ENCODE results near the gene GRIK1. TPM values are rescaled to one million over a fixed set of nuclear protein-coding genes. Genes with fewer than 3 reads are reported as not detected.
A peak's percentile ranks its signal among the peaks of the same experiment; 100 is the strongest.

GRIK1 gene
- total RNA-seq, 1 experiment from 2014 or later = not detected

DNA sequence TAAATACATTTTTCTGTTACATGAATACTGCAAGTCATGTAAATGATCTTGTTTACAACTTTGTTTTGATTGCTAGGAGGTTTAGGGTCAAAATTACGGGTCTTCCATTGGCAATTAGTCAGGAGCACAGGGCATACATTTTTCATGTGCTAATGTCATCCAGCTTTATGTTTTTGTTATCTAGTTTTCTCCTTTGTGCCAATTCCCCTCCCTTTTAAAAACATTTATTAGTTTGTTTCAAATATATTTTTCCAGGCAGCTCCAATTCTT, 280.9 kb downstream of the GRIK1 start:
- ChIA-PET POLR2A (ENCODE audit: unreplicated experiment) (no interaction called here), CTCF (no interaction called here)
- Histone ChIP-seq H3K27ac (no peak overlapping the region), H3F3A (ENCODE audit: insufficient read depth, low read depth) (no peaks in the 10 kb centered on the region), H3K27me3 (ENCODE audit: insufficient read depth, low read depth) (no peaks in the 10 kb centered on the region), H3K4me1 (replicated peaks; ENCODE audit: insufficient read depth) (peaks cover 13% of the 10 kb centered on the region), H3K36me3 (ENCODE audit: low read depth) (no peaks in the 10 kb centered on the region), H2AFZ (no peak overlapping the region), H3K79me2 (ENCODE audit: low read depth) (no peaks in the 10 kb centered on the region), H3K9me2 (ENCODE audit: insufficient read depth) (no peaks in the 10 kb centered on the region), H3K4me2 (no peak overlapping the region), H3K9me3 (ENCODE audit: insufficient read depth, low read depth) (no peaks in the 10 kb centered on the region), H3K4me3 (no peak overlapping the region), H4K20me1 (ENCODE audit: insufficient read depth) (no peaks in the 10 kb centered on the region)
- no TSS peak for BruUV-seq (replicated peaks)
- TF ChIP-seq EZH2 (IDR thresholded peaks at IDR 0.05; ENCODE audit: low read depth) = no peak
- intact Hi-C loops (cut with micrococcal nuclease; ENCODE audit: unreplicated experiment) = no loop called here
- no peak for DNase-seq

GRCh38 chr21:29658177-29658933, 281.4 kb downstream of the GRIK1 start:
- Histone ChIP-seq H3K79me2 (ENCODE audit: low read depth) (no peaks in the 10 kb centered on the region), H3K4me2 (no peak overlapping the region), H4K20me1 (ENCODE audit: insufficient read depth) (no peaks in the 10 kb centered on the region), H3K4me3 (no peak overlapping the region), H3K4me1 (replicated peaks; ENCODE audit: insufficient read depth) (peaks cover 13% of the 10 kb centered on the region), H3K9me3 (ENCODE audit: insufficient read depth, low read depth) (no peaks in the 10 kb centered on the region), H3F3A (ENCODE audit: insufficient read depth, low read depth) (no peaks in the 10 kb centered on the region), H3K27me3 (ENCODE audit: insufficient read depth, low read depth) (no peaks in the 10 kb centered on the region), H2AFZ (no peak overlapping the region), H3K9me2 (ENCODE audit: insufficient read depth) (no peaks in the 10 kb centered on the region), H3K36me3 (ENCODE audit: low read depth) (no peaks in the 10 kb centered on the region), H3K27ac (no peak overlapping the region)
- POLR2A ChIA-PET (ENCODE audit: unreplicated experiment) = no interaction called here
- no peak for DNase-seq
- CTCF ChIA-PET = no interaction called here
- TF ChIP-seq CTCF (conservative IDR thresholded peaks at IDR 0.05) (no peak), EZH2 (IDR thresholded peaks at IDR 0.05; ENCODE audit: low read depth) (no peak)
- intact Hi-C loops (cut with micrococcal nuclease; ENCODE audit: unreplicated experiment) = no loop called here
- no TSS peak for BruUV-seq (replicated peaks)

DNA sequence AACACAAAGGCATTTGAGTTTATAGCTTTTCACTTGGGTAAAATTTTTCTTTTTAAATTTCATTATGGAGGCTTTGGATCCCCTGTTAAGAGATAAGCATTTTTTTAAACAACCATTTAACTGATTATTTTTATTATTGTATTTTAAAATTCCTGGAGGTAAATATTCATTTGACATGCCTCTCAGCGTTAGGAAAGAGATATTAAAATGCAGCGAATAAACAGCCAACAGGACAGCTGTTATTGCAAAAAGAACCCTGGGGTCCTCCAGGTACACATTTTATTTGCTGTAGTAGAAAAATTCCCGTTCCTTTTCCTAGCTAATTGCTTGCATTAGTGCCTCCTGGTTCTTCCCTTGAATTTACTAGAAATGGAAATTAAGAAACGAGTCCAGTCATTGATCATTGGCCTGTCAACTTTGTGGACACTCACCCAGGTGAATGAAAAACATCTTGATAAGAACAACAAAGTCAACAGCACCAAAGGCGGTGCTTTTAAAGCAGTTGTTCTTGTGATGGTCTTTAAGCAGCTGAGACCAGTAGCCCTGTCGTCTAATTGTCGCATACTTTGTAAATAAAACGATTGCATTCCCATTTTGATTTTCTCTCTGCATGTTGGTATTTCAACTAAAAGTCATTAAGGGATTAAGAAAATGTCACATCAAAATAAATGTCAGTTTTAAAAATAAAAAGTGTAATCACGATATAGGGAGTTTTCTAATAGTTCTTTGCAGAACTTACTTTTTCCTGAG, 282.4 kb downstream of the GRIK1 start:
- Histone ChIP-seq H3K9me3 (ENCODE audit: insufficient read depth, low read depth) (no peaks in the 10 kb centered on the region), H3K4me1 (replicated peaks; ENCODE audit: insufficient read depth) (peaks cover 13% of the 10 kb centered on the region), H3F3A (ENCODE audit: insufficient read depth, low read depth) (no peaks in the 10 kb centered on the region), H3K36me3 (ENCODE audit: low read depth) (no peaks in the 10 kb centered on the region), H3K4me3 (no peak overlapping the region), H3K9me2 (ENCODE audit: insufficient read depth) (no peaks in the 10 kb centered on the region), H2AFZ (no peak overlapping the region; the same call in 1 of the 2 replicates), H3K27me3 (ENCODE audit: insufficient read depth, low read depth) (no peaks in the 10 kb centered on the region), H3K4me2 (peak overlapping the region; percentile 61), H3K27ac (peak overlapping the region; percentile 85), H4K20me1 (ENCODE audit: insufficient read depth) (no peaks in the 10 kb centered on the region), H3K79me2 (ENCODE audit: low read depth) (no peaks in the 10 kb centered on the region)
- POLR2A ChIA-PET (ENCODE audit: unreplicated experiment) = no interaction called here
- intact Hi-C loops (cut with micrococcal nuclease; ENCODE audit: unreplicated experiment) = no loop called here
- BruUV-seq (replicated peaks) = TSS peak; percentile 66
- DNase-seq = no peak
- CTCF ChIA-PET = no interaction called here
- TF ChIP-seq CTCF (conservative IDR thresholded peaks at IDR 0.05) (no peak), EZH2 (IDR thresholded peaks at IDR 0.05; ENCODE audit: low read depth) (no peak)

Data from PC-9 (cell line).